CD4-positive, alpha-beta T cell treated with Interleukin-6 at 100 ng/mL for 8 hours (primary cell): Measurements from ENCODE around the gene PLSCR4.
A peak's percentile ranks its signal among the peaks of the same experiment; 100 is the strongest.
"Not testable (repeated sequence)": the region's sequence is repeated elsewhere in the genome, so short reads cannot be mapped to it uniquely, and the experiment has no call there.

Experiments used
- DNase-seq: peaks from one replicate; pipeline ENCODE4 v3.0.0-alpha.2; 2020; ENCODE audit warnings: mixed read lengths, low spot score

Gene PLSCR4

GRCh38 chr3:146246526-146246925, 4.4 kb downstream of the PLSCR4 start:
- no peak for DNase-seq

- no peak for DNase-seq
Observed at GRCh38 chr3:146243559-146243958, 7.3 kb downstream of the PLSCR4 start.

GRCh38 chr3:146241523-146242240, 9.2 kb downstream of the PLSCR4 start:
- no peak for DNase-seq

GRCh38 chr3:146233487-146233886, 17.4 kb downstream of the PLSCR4 start:
- DNase-seq = no peak

- no peak for DNase-seq
Observed at GRCh38 chr3:146227486-146227885, 23.4 kb downstream of the PLSCR4 start.

- no peak for DNase-seq
Observed at GRCh38 chr3:146226881-146227280, 24.0 kb downstream of the PLSCR4 start.

GRCh38 chr3:146225458-146225857, 25.4 kb downstream of the PLSCR4 start:
- not testable (repeated sequence) for DNase-seq

DNA sequence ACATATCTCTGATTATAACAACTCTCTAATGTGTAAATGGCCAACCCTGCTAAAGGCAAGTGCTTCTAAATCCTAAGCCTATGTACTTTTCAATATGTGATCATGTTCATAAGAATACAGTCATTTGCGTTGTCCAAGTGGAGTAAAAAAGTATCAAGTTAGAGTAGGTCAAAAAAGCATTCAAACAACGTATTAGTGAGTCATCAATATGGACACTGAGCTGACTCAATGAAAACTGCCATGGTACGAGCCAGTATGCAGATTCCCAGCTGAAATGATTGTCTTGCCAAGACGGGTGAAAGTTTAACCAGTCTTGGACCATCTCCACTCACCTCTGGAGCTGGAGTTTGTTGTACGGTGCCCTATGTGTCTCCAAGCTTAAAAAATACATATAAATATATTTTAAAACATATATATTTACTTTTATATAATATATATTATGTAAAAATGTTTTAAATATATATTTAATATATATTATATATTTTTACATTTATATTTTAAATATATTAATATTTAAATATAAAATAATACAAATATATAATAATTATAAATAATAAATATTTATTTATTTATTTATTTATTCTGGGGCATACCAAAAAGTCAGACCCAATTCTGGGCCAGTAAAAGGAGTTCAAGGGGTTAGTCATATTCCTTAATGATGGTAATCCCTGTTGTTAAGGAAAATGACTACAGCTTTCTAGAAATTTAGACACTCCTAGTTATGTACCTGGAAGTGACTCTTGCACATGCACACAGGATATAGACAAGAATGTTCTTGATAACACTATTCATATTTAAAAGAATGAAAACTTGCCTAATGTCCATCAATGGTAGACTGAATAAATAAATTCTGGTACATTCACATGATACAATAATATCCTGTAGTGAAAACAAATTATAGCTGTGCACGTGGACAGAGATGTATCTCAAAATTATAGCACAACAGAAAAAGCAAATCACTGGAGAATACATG, 27.2 kb downstream of the PLSCR4 start:
- DNase-seq = no peak

- no peak for DNase-seq
Observed at GRCh38 chr3:146222204-146223046, 28.5 kb downstream of the PLSCR4 start.

DNA sequence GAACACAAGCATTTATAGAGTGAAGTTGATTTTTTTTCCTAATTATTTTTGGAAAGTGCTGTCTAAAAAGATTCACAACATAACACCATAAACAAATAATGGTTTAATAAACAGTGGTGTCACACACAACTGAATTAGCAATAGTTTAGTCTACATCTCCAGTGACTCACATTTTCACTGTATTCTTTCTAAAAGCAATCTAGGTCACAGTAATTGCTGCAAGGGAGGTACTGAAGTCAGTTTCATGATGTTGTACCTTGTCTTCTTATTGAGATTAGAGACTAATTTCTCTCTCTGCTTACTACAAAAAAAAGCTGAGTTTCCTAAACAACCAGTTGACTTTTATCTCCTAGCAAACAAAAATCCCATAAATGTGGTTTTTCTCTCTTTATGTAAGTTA, 29.6 kb downstream of the PLSCR4 start:
- no peak for DNase-seq

DNA sequence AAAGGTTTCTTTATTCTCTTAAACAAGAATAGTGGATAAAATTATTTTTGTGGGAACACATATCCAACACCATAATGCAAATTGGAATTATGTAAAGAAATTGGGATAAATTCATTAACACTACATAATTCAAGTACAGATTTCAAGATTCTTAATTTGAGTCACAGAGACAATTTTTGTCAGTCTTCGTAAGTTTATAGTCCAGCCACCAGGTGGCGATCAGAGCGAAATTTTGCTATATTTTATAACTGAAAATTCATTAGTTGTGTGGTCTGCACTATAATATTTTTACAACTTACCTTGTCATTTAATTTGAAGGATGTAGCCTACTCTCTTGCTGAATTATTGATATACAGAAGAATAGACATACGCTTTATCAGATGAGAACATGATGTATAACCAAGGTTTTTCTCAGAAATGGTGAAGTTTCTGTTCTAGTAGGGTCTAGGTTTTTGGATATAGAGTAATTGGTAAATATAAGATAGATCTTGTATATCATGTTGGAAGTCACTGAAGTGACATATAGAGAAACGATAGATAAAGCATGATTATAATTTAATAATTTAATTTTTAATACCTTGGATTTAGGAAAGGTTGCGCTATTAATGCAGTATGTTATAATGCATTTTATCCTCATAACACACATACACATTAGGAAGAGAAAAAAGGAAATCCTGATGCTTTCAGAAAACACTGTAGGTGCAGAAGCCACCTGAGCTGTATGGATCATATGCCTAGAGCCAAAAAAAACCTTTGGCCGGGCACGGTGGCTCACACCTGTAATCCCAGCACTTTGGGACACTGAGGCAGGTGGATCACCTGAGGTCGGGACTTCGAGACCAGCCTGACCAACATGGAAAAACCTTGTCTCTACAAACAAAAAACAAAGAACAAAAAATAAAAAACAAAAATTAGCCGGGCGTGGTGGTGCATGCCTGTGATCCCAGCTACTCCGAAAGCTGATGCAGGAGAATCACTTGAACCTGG, 31.7 kb downstream of the PLSCR4 start:
- peak; percentile 2 for DNase-seq

GRCh38 chr3:146217324-146217723, 33.6 kb downstream of the PLSCR4 start:
- DNase-seq = no peak

DNA sequence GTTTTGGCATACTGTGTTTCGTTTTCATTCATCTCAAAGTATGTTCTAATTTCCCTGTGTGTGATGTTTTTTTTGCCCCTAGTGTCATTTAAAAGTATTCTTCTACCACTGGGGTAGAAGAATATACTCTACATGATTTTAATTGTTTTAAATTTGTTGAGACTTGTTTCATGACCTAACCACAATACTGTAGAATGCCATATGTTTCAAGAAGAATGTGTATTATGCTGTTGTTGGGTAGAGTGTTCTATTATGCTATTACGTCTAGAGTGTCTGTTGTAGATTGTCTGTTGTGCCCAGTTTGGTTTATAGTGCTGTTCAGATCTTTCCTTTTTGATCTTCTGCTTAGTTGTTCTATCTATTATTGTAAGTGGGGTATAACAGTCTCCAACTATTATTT, 36.4 kb downstream of the PLSCR4 start:
- DNase-seq = no peak

- DNase-seq = no peak
Observed at GRCh38 chr3:146209371-146209770, 41.5 kb downstream of the PLSCR4 start.

GRCh38 chr3:146203776-146204175, 47.1 kb downstream of the PLSCR4 start:
- DNase-seq = no peak

- no peak for DNase-seq
Observed at GRCh38 chr3:146200461-146201220, 50.3 kb downstream of the PLSCR4 start.

GRCh38 chr3:146199762-146200161, 51.1 kb downstream of the PLSCR4 start:
- DNase-seq = no peak

GRCh38 chr3:146196789-146197188, 54.1 kb downstream of the PLSCR4 start:
- DNase-seq = no peak

- DNase-seq = no peak
Observed at GRCh38 chr3:146195605-146196004, 55.3 kb downstream of the PLSCR4 start.

DNA sequence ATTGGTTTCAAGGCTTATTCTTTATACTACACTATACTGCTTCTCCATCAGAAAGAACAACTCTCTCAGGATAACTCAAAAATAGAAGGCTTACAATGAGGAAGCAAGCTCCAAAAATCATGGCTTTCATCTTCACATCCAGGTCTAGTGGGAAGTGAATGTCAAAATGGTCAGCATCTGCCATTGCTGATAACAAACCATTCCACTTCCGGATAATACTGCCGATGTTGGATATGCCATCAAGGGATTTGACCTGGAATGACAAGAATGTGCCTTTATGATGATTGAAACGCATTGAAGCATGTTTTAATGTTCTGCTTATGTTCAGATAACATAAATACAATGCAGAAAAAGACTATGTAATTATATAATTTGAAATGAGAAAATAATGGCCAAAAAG, 55.9 kb downstream of the PLSCR4 start:
- no peak for DNase-seq
